GM12865 (cell line): ENCODE results near the gene SYNCRIP.
A peak's percentile ranks its signal among the peaks of the same experiment; 100 is the strongest.
"Not testable (repeated sequence)": the region's sequence is repeated elsewhere in the genome, so short reads cannot be mapped to it uniquely, and the experiment has no call there.

Experiments
- DNase-seq: peaks from one replicate; pipeline ENCODE4 v3.0.0; 2010; ENCODE audit warnings: low read depth
- H3K4me3 ChIP-seq: 2 replicates; pipeline ENCODE4 v1.5.1; 2011; ENCODE audit warnings: mild to moderate bottlenecking, low read depth, low read length, control low read depth
- CTCF ChIP-seq: IDR thresholded peaks from 2 replicates; pipeline ENCODE4 v1.5.1; 2011; ENCODE audit warnings: low read length, control low read depth, low read depth, inconsistent platforms; ENCODE audit not compliant: insufficient read depth; ENCODE audit errors: missing control alignments

The SYNCRIP gene

GRCh38 chr6:85594197-85594930 is 48.3 kb downstream of the SYNCRIP start:
- TF ChIP-seq CTCF, result no peak
- peak; percentile 53 for DNase-seq
- peak overlapping the region; percentile 68 for H3K4me3 ChIP-seq

GRCh38 chr6:85593438-85594196 is 49.1 kb downstream of the SYNCRIP start, which contains the start of gene SNX14:
SNX14 (minus strand) TSS chr6:85593858; CDS start chr6:85593718, 140 bp downstream.
- DNase-seq, result peak; percentile 98
- H3K4me3 ChIP-seq, result peak within 1 kb of the TSS; percentile 68
- no peak for TF ChIP-seq CTCF

- no peak for TF ChIP-seq CTCF
- H3K4me3 ChIP-seq, result peak overlapping the region; percentile 68
- no peak for DNase-seq
These were observed 50.7 kb downstream of the SYNCRIP start for GRCh38 chr6:85592033-85592432.

- H3K4me3 ChIP-seq, result no peak overlapping the region
- no peak for TF ChIP-seq CTCF
These were observed 51.5 kb downstream of the SYNCRIP start for GRCh38 chr6:85591207-85591606.

GRCh38 chr6:85585741-85586140 is 56.9 kb downstream of the SYNCRIP start:
- H3K4me3 ChIP-seq, result no peak overlapping the region

More at GRCh38 chr6:85591207-85591606, 51.5 kb downstream of the SYNCRIP start:
- no peak for DNase-seq

GRCh38 chr6:85582832-85583231 is 59.9 kb downstream of the SYNCRIP start:
- H3K4me3 ChIP-seq, DNase-seq: not testable (repeated sequence)

More at GRCh38 chr6:85585741-85586140, 56.9 kb downstream of the SYNCRIP start:
- TF ChIP-seq CTCF, result no peak
- DNase-seq, result no peak

GRCh38 chr6:85581572-85581971 is 61.1 kb downstream of the SYNCRIP start:
- no peak for TF ChIP-seq CTCF
- H3K4me3 ChIP-seq, result no peak overlapping the region
- DNase-seq, result no peak
